ENCODE measurements around the gene CUZD1.

Gene CUZD1

GRCh38 chr10:122855745-122856144 lies 10.1 kb upstream of the CUZD1 start:
- in situ Hi-C loops (cut with MboI; ENCODE audit: low sequenced_read_pairs), result no loop called here

- in situ Hi-C loops (cut with MboI; ENCODE audit: low sequenced_read_pairs), result no loop called here
Observed at GRCh38 chr10:122854648-122855047, 9.0 kb upstream of the CUZD1 start.

- in situ Hi-C loops (cut with MboI; ENCODE audit: low sequenced_read_pairs), result no loop called here
Observed at GRCh38 chr10:122853665-122854313, 8.1 kb upstream of the CUZD1 start.

DNA sequence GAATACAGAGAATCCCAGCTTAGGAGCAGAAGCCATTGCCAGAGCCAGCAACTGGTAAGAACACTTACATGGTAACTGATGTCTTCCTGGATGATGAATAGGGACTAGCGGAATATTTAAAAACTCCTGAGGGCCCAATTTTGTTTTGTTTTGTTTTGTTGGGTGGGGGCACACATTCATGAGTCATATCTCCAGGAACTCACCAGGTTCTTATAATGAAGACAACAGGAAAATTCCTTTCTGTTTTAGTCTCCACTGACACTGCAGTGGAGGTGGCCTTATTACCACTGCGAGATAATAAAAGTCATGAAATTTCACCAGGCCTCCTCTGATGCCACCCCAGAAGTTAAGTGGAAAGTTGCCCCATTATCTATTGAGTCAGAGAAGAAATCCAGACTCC lies 6.6 kb upstream of the CUZD1 start:
- in situ Hi-C loops (cut with MboI; ENCODE audit: low sequenced_read_pairs), result no loop called here

GRCh38 chr10:122850705-122851640 lies 5.3 kb upstream of the CUZD1 start:
- in situ Hi-C loops (cut with MboI; ENCODE audit: low sequenced_read_pairs), result no loop called here

GRCh38 chr10:122849900-122850605 lies 4.4 kb upstream of the CUZD1 start:
- in situ Hi-C loops (cut with MboI; ENCODE audit: low sequenced_read_pairs), result no loop called here

- in situ Hi-C loops (cut with MboI; ENCODE audit: low sequenced_read_pairs), result no loop called here
Observed at GRCh38 chr10:122849090-122849489, 3.4 kb upstream of the CUZD1 start.

DNA sequence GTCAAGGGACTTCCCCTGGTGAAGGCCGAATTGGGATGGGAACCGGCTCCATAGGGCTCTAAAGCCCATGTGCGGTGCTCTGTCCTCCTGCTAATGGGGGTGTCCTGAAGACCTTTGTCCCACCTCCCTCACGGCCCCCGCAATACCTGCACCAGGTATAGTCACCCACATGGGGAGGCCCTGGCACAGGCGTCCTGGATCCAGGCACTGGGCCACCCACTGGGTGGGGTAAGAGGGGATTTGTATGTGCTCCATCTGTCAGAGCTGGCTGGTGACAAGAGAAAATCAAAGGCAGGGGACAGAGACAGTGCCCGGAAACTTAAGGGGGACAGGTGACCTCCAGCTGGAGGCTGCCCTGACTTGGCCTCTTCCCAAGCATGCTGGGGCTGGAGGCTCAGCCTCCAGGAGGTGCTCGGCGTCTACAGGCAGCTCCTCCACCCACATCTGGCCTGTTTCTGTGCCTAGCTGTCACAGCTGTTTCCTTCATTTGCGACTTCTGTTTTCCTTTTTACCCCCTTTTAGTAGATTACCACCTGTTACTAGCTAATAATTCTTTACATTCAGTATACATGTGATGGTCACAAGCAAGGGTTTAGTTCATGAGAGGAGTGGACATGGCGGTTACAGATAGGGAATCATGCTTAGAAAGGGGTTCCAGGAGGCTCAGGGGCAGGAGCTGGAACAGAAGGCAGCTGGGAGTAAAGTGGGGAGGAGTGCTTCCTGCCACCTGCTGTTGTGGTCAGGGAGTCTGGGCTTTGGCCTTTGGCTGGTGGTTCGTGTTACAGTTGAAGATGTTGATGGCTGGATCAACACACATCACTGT lies 2.3 kb upstream of the CUZD1 start:
- in situ Hi-C loops (cut with MboI; ENCODE audit: low sequenced_read_pairs), result no loop called here

- in situ Hi-C loops (cut with MboI; ENCODE audit: low sequenced_read_pairs), result no loop called here
Observed at GRCh38 chr10:122844146-122844545, 1.5 kb downstream of the CUZD1 start.

- in situ Hi-C loops (cut with MboI; ENCODE audit: low sequenced_read_pairs), result no loop called here
Observed at GRCh38 chr10:122841569-122841968, 4.1 kb downstream of the CUZD1 start.

- in situ Hi-C loops (cut with MboI; ENCODE audit: low sequenced_read_pairs), result no loop called here
Observed at GRCh38 chr10:122839505-122839904, 6.2 kb downstream of the CUZD1 start.

DNA sequence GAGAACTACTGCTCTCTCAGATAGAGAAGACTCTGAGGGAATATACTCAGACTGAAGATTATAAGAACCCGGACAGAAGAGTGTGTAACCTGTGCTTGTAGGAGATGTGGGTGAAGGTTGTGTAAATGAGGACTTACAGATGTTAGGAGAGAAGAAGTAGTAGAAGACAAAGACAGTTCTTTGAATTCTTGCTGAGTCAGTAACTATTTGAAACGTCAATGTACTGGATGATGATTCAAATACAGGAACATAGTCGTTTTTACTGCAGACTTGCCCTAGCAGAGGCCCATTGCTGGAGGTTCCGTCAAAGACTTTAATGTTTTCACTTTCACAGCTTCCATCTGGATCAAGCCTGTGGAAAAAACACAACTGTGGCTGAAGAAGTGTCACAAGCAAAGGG lies 6.8 kb downstream of the CUZD1 start:
- in situ Hi-C loops (cut with MboI; ENCODE audit: low sequenced_read_pairs), result no loop called here

DNA sequence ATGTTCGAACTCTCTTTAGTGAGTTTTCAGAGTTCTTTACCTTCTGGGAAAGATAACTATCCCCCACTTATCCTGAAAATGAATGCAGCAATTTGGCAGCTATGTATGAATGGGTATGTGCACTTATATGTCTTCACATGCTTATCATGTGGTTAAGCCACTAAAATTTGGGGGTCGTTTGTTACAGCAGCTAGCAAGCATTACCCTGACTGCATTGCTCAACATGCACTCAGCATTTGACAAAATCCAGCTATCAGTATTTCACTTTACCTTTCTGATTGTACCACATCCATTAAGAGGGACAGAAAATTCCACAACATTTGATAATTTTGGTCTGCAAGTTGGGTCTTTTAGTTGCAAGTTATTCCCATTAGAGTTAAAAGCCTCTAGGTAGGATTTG lies 9.7 kb downstream of the CUZD1 start:
- in situ Hi-C loops (cut with MboI; ENCODE audit: low sequenced_read_pairs), result no loop called here

GRCh38 chr10:122830965-122831353 lies 14.7 kb downstream of the CUZD1 start:
- in situ Hi-C loops (cut with MboI; ENCODE audit: low sequenced_read_pairs), result no loop called here

GRCh38 chr10:122830273-122830964 lies 15.2 kb downstream of the CUZD1 start:
- in situ Hi-C loops (cut with MboI; ENCODE audit: low sequenced_read_pairs), result no loop called here

DNA sequence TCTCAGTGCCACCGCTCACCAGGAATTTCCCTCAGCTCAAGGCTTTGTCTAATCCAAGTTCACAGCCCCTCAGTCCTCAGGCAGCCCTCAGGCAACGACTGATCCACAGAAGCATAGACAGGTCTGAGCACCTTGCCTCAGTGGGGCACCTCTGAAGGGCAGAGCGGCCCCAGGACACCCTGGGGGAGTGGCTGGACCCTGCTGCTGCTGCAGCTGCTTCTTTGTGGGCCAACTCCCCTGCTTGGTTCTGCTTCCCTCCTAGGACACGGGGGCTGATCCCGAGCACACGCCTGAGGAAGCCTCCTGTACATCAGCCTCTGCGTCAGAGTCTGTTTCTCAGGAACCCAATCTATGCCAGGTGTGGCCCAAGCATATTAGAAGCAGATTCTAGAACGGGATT lies 16.2 kb downstream of the CUZD1 start:
- in situ Hi-C loops (cut with MboI; ENCODE audit: low sequenced_read_pairs), result no loop called here

- in situ Hi-C loops (cut with MboI; ENCODE audit: low sequenced_read_pairs), result no loop called here
Observed at GRCh38 chr10:122828716-122829255, 16.9 kb downstream of the CUZD1 start.

DNA sequence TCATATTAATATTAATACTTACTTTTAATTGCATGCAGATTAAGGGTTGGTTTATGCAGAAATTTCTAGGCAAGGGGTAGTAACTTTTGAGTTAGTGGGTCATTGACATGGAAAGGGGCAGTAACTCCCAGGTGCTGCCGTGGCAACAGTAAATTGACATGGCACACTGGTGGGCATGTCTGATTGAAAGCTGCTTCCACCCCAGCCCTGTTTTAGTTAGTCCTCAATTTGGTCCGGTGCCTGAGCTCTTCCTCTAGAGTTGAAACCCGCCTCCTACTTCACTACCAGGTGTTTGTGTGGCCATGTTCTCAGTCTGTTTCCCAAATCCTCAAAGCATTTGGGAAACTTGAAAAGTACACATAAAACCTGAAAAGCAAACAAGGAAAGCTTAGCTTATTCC lies 18.4 kb downstream of the CUZD1 start:
- in situ Hi-C loops (cut with MboI; ENCODE audit: low sequenced_read_pairs), result no loop called here

- in situ Hi-C loops (cut with MboI; ENCODE audit: low sequenced_read_pairs), result no loop called here
Observed at GRCh38 chr10:122822973-122823690, 22.5 kb downstream of the CUZD1 start.
